Astrocyte (in vitro differentiated cells and primary cell): ENCODE data around the gene P2RX4. TPM values are rescaled to one million over a fixed set of nuclear protein-coding genes. Genes with fewer than 3 reads are reported as not detected.

Experiments
- DNase-seq: peaks from one replicate; pipeline ENCODE4 v3.0.0-alpha.2; 2010; ENCODE audit warnings: low read depth
- FAIRE-seq: peaks from 2 replicates; lab custom pipeline; 2011; peaks lifted over from hg19 to GRCh38; lab: Jason Lieb, UNC
- H2AFZ ChIP-seq: 2 replicates; pipeline ENCODE4 v1.6.0; 2012; ENCODE audit warnings: low read depth, low read length, inconsistent platforms
- H3K27ac ChIP-seq: 2 replicates; pipeline ENCODE4 v1.5.1; 2011; ENCODE audit warnings: low read depth, low read length, inconsistent platforms
- H3K27me3 ChIP-seq: 2 replicates; pipeline ENCODE4 v1.6.0; 2011; ENCODE audit warnings: low read length, inconsistent platforms; ENCODE audit not compliant: insufficient read depth
- H3K36me3 ChIP-seq: 2 replicates; pipeline ENCODE4 v1.5.1; 2011; ENCODE audit warnings: low read length, inconsistent platforms; ENCODE audit not compliant: insufficient read depth
- H3K4me1 ChIP-seq: 2 replicates; pipeline ENCODE4 v1.5.1; 2011; ENCODE audit warnings: low read length, inconsistent platforms; ENCODE audit not compliant: insufficient read depth
- H3K4me2 ChIP-seq: 2 replicates; pipeline ENCODE4 v1.6.0; 2012; ENCODE audit warnings: low read length, inconsistent platforms
- H3K4me3 ChIP-seq: 2 replicates; pipeline ENCODE4 v1.5.1; 2011; ENCODE audit warnings: low read depth, mild to moderate bottlenecking, low read length, inconsistent platforms; ENCODE audit not compliant: insufficient read depth
- H3K79me2 ChIP-seq: 2 replicates; pipeline ENCODE4 v1.6.0; 2012; ENCODE audit warnings: mild to moderate bottlenecking, low read length, inconsistent platforms; ENCODE audit not compliant: insufficient read depth
- H3K9ac ChIP-seq: 2 replicates; pipeline ENCODE4 v1.6.0; 2012; ENCODE audit warnings: mild to moderate bottlenecking, low read length, inconsistent platforms
- H3K9me3 ChIP-seq: 2 replicates; pipeline ENCODE4 v1.5.1; 2012; ENCODE audit warnings: low read depth, mild to moderate bottlenecking, low read length, inconsistent platforms; ENCODE audit not compliant: insufficient read depth
- H4K20me1 ChIP-seq: 2 replicates; pipeline ENCODE4 v1.6.0; 2012; ENCODE audit warnings: low read length, inconsistent platforms; ENCODE audit not compliant: insufficient read depth
- H3K27ac Mint-ChIP-seq: one replicate; pipeline ENCODE4 v1.8.0; 2021; ENCODE audit warnings: mild to moderate bottlenecking, mixed read lengths; ENCODE audit not compliant: unreplicated experiment
- H3K27me3 Mint-ChIP-seq: one replicate; pipeline ENCODE4 v1.8.0; 2021; ENCODE audit warnings: low read depth, mixed read lengths; ENCODE audit not compliant: unreplicated experiment
- H3K36me3 Mint-ChIP-seq: one replicate; pipeline ENCODE4 v1.8.0; 2021; ENCODE audit warnings: low read depth, mixed read lengths; ENCODE audit not compliant: unreplicated experiment
- H3K4me1 Mint-ChIP-seq: one replicate; pipeline ENCODE4 v1.8.0; 2021; ENCODE audit warnings: low read depth, mixed read lengths; ENCODE audit not compliant: unreplicated experiment
- H3K4me3 Mint-ChIP-seq: one replicate; pipeline ENCODE4 v1.8.0; 2021; ENCODE audit warnings: mild to moderate bottlenecking, moderate library complexity, mixed read lengths; ENCODE audit not compliant: unreplicated experiment
- H3K9me3 Mint-ChIP-seq: one replicate; pipeline ENCODE4 v1.8.0; 2021; ENCODE audit warnings: mild to moderate bottlenecking, mixed read lengths; ENCODE audit not compliant: unreplicated experiment
- EZH2 ChIP-seq: IDR thresholded peaks from 2 replicates; pipeline ENCODE4 v1.6.1; 2012; ENCODE audit warnings: mild to moderate bottlenecking, low read length, inconsistent platforms; ENCODE audit not compliant: insufficient read depth
- total RNA-seq: library from RNA; stranded (reverse); gene quantifications from 2 replicates; pipeline ENCODE4 v1.2.1, GENCODE V29; 2021
- TF ChIP-seq, protein P1 (sequence below): IDR thresholded peaks from 2 replicates; pipeline ENCODE4 v1.5.1; 2011; ENCODE audit warnings: low read depth, mild to moderate bottlenecking, inconsistent platforms, low read length, moderate library complexity; ENCODE audit not compliant: insufficient read depth

Gene P2RX4
- total RNA-seq, 1 donor from 2014 or later: 13.9 TPM

DNA sequence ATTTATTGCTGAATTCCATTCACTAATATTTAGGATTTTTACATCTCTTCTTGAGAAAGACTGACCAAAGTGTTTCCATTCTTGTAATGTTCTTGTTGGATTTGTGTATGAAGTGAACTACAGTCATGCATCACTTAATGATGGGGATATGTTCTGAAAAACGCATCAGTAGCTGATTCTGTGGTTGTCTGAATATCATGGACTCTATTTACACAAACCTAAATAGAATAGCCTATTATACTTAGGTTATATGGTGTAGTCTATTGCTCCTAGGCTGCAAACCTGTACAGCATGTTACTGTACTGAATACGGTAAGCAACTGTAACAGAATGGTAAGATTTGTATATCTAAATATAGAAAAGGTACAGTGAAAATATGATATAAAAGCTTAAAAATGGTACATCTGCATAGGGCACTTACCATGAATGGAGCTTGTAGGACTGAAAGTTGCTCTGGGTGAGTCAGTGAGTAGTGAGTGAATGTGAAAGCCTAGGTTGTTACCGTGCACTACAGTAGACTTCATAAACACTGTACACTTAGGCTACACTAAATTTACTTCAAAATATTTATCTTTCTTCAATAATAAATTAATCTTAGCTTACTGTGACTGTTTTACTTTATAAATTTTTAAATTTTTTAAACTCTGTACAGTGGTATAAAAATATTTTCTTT, 27.6 kb upstream of the P2RX4 start:
- FAIRE-seq (no peak), DNase-seq (no peak)
- TF ChIP-seq EZH2: no peak
- TF ChIP-seq, protein P1, sequence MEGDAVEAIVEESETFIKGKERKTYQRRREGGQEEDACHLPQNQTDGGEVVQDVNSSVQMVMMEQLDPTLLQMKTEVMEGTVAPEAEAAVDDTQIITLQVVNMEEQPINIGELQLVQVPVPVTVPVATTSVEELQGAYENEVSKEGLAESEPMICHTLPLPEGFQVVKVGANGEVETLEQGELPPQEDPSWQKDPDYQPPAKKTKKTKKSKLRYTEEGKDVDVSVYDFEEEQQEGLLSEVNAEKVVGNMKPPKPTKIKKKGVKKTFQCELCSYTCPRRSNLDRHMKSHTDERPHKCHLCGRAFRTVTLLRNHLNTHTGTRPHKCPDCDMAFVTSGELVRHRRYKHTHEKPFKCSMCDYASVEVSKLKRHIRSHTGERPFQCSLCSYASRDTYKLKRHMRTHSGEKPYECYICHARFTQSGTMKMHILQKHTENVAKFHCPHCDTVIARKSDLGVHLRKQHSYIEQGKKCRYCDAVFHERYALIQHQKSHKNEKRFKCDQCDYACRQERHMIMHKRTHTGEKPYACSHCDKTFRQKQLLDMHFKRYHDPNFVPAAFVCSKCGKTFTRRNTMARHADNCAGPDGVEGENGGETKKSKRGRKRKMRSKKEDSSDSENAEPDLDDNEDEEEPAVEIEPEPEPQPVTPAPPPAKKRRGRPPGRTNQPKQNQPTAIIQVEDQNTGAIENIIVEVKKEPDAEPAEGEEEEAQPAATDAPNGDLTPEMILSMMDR: no peak
- Mint-ChIP-seq H3K9me3 (no peaks in the 10 kb centered on the region), H3K27me3 (peaks cover 2% of the 10 kb centered on the region), H3K4me3 (no peak overlapping the region), H3K4me1 (no peaks in the 10 kb centered on the region), H3K36me3 (no peaks in the 10 kb centered on the region), H3K27ac (no peak overlapping the region)
- H3K9ac ChIP-seq: no peak overlapping the region
- no peak overlapping the region for H3K27ac ChIP-seq
- H3K4me2 ChIP-seq: no peak overlapping the region
- H3K27me3 ChIP-seq: no peaks in the 10 kb centered on the region
- H3K36me3 ChIP-seq: no peaks in the 10 kb centered on the region
- H3K4me1 ChIP-seq: no peaks in the 10 kb centered on the region
- H2AFZ ChIP-seq: no peak overlapping the region
- no peaks in the 10 kb centered on the region for H4K20me1 ChIP-seq
- peaks cover 3% of the 10 kb centered on the region for H3K9me3 ChIP-seq
- no peaks in the 10 kb centered on the region for H3K79me2 ChIP-seq
- H3K4me3 ChIP-seq: no peak overlapping the region

DNA sequence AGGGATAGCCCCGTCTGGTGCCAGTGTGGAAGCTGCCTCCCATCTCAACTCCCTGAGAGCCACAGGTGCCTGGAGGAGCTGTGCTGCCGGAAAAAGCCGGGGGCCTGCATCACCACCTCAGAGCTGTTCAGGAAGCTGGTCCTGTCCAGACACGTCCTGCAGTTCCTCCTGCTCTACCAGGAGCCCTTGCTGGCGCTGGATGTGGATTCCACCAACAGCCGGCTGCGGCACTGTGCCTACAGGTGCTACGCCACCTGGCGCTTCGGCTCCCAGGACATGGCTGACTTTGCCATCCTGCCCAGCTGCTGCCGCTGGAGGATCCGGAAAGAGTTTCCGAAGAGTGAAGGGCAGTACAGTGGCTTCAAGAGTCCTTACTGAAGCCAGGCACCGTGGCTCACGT, 25.5 kb upstream of the P2RX4 start:
- Histone ChIP-seq H3K9ac (no peak overlapping the region), H3K4me2 (no peak overlapping the region), H3K4me1 (peaks cover 5% of the 10 kb centered on the region), H4K20me1 (no peaks in the 10 kb centered on the region), H3K79me2 (no peaks in the 10 kb centered on the region), H2AFZ (no peak overlapping the region), H3K36me3 (no peaks in the 10 kb centered on the region), H3K27ac (no peak overlapping the region), H3K4me3 (no peak overlapping the region), H3K27me3 (no peaks in the 10 kb centered on the region), H3K9me3 (peaks cover 3% of the 10 kb centered on the region)
- no peaks in the 10 kb centered on the region for H3K36me3 Mint-ChIP-seq
- H3K9me3 Mint-ChIP-seq: no peaks in the 10 kb centered on the region
- TF ChIP-seq EZH2: no peak
- TF ChIP-seq, protein P1: no peak
- FAIRE-seq (no peak), DNase-seq (no peak)
- H3K4me3 Mint-ChIP-seq: no peak overlapping the region
- no peak overlapping the region for H3K27ac Mint-ChIP-seq
- H3K4me1 Mint-ChIP-seq: peaks cover 2% of the 10 kb centered on the region
- H3K27me3 Mint-ChIP-seq: peaks cover 2% of the 10 kb centered on the region
